T-helper 2 cell treated with Interferon-gamma antibody and Interleukin-4, amounts not matched to agents 5 μg/mL and 100 μg/mL, for 36 hours (primary cell): ENCODE results near the gene RNF4.
"Not testable (repeated sequence)": the region's sequence is repeated elsewhere in the genome, so short reads cannot be mapped to it uniquely, and the experiment has no call there.

ENCODE experiments used
- DNase-seq: peaks from one replicate; pipeline ENCODE4 v3.0.0; 2021; ENCODE audit warnings: low spot score
- H3K27ac Mint-ChIP-seq: one replicate; pipeline ENCODE4 v1.8.0; 2021; ENCODE audit warnings: mild to moderate bottlenecking, mixed read lengths
- H3K27me3 Mint-ChIP-seq: one replicate; pipeline ENCODE4 v1.8.0; 2021; ENCODE audit warnings: low read depth, mixed read lengths
- H3K36me3 Mint-ChIP-seq: one replicate; pipeline ENCODE4 v1.8.0; 2021; ENCODE audit warnings: low read depth, mixed read lengths
- H3K4me1 Mint-ChIP-seq: one replicate; pipeline ENCODE4 v1.8.0; 2021; ENCODE audit warnings: low read depth, mixed read lengths
- H3K4me3 Mint-ChIP-seq: one replicate; pipeline ENCODE4 v1.8.0; 2022; ENCODE audit warnings: mild to moderate bottlenecking, moderate library complexity, mixed read lengths
- H3K9me3 Mint-ChIP-seq: one replicate; pipeline ENCODE4 v1.8.0; 2021; ENCODE audit warnings: mixed read lengths

RNF4 gene

GRCh38 chr4:2468456-2469191 lies at the start of gene RNF4:
Gene RNF4, plus strand, starts transcription at chr4:2469106. Its CDS starts 21,388 bp downstream, at chr4:2490494.
- H3K9me3 Mint-ChIP-seq, result no peaks in the 10 kb centered on the region
- peaks cover 2% of the 10 kb centered on the region for H3K27me3 Mint-ChIP-seq
- H3K36me3 Mint-ChIP-seq, result peaks cover 38% of the 10 kb centered on the region
- peak within 1 kb of the TSS; percentile 98 for H3K4me3 Mint-ChIP-seq
- H3K4me1 Mint-ChIP-seq, result peaks cover 29% of the 10 kb centered on the region
- peak within 1 kb of the TSS; percentile 97 for H3K27ac Mint-ChIP-seq
- DNase-seq, result peak; percentile 97

- Mint-ChIP-seq H3K27me3 (peaks cover 54% of the 10 kb centered on the region), H3K4me1 (peaks cover 18% of the 10 kb centered on the region), H3K4me3 (peak overlapping the region; percentile 85), H3K9me3 (no peaks in the 10 kb centered on the region), H3K27ac (peak overlapping the region; percentile 50), H3K36me3 (peaks cover 5% of the 10 kb centered on the region)
- DNase-seq, result no peak
Observed at GRCh38 chr4:2419814-2420213, 49.1 kb upstream of the RNF4 start.

DNA sequence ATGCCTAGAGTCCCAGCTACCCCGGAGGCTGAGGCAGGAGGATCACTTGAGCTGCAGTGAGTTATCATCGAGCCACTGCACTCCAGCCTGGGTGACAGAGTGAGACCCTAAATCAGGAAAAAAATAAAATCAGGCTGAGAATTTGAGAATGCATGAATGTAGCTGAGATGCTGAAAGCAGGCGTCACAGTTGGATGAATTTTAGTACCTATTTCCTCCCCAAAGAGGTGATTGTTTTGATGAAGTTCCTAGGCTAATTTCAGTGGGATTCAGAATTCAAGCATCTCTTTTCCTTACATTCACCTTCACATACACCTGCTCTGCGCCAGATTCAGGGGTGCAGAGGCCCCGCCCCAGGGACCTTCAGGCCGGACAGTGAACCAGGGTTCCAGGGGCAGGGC lies 47.0 kb upstream of the RNF4 start:
- H3K4me3 Mint-ChIP-seq, result no peak overlapping the region

GRCh38 chr4:2423066-2423465 lies 45.8 kb upstream of the RNF4 start:
- H3K9me3 Mint-ChIP-seq, result no peaks in the 10 kb centered on the region
- H3K4me3 Mint-ChIP-seq, result no peak overlapping the region
- peaks cover 35% of the 10 kb centered on the region for H3K27me3 Mint-ChIP-seq
- no peak overlapping the region for H3K27ac Mint-ChIP-seq
- no peak for DNase-seq
- peaks cover 7% of the 10 kb centered on the region for H3K4me1 Mint-ChIP-seq
- no peaks in the 10 kb centered on the region for H3K36me3 Mint-ChIP-seq

More for the DNA sequence above, 47.0 kb upstream of the RNF4 start:
- no peak for DNase-seq
- H3K36me3 Mint-ChIP-seq, result no peaks in the 10 kb centered on the region
- no peak overlapping the region for H3K27ac Mint-ChIP-seq
- H3K9me3 Mint-ChIP-seq, result no peaks in the 10 kb centered on the region
- H3K4me1 Mint-ChIP-seq, result peaks cover 7% of the 10 kb centered on the region
- peaks cover 41% of the 10 kb centered on the region for H3K27me3 Mint-ChIP-seq

GRCh38 chr4:2423695-2424094 lies 45.2 kb upstream of the RNF4 start:
- Mint-ChIP-seq H3K36me3 (no peaks in the 10 kb centered on the region), H3K9me3 (no peaks in the 10 kb centered on the region), H3K27me3 (peaks cover 36% of the 10 kb centered on the region)

GRCh38 chr4:2424581-2424980 lies 44.3 kb upstream of the RNF4 start:
- H3K27ac Mint-ChIP-seq, result no peak overlapping the region
- no peaks in the 10 kb centered on the region for H3K36me3 Mint-ChIP-seq

More at GRCh38 chr4:2423695-2424094, 45.2 kb upstream of the RNF4 start:
- no peak overlapping the region for H3K4me3 Mint-ChIP-seq
- H3K27ac Mint-ChIP-seq, result no peak overlapping the region
- H3K4me1 Mint-ChIP-seq, result peaks cover 7% of the 10 kb centered on the region
- no peak for DNase-seq

GRCh38 chr4:2425386-2426068 lies 43.4 kb upstream of the RNF4 start:
- no peak overlapping the region for H3K4me3 Mint-ChIP-seq
- no peak for DNase-seq
- H3K27me3 Mint-ChIP-seq, result peaks cover 22% of the 10 kb centered on the region
- H3K4me1 Mint-ChIP-seq, result no peaks in the 10 kb centered on the region
- H3K27ac Mint-ChIP-seq, result no peak overlapping the region
- no peaks in the 10 kb centered on the region for H3K36me3 Mint-ChIP-seq
- no peaks in the 10 kb centered on the region for H3K9me3 Mint-ChIP-seq

More at GRCh38 chr4:2424581-2424980, 44.3 kb upstream of the RNF4 start:
- H3K9me3 Mint-ChIP-seq, result no peaks in the 10 kb centered on the region
- H3K4me1 Mint-ChIP-seq, result peaks cover 3% of the 10 kb centered on the region
- H3K4me3 Mint-ChIP-seq, result no peak overlapping the region
- peaks cover 32% of the 10 kb centered on the region for H3K27me3 Mint-ChIP-seq
- DNase-seq, result no peak

- Mint-ChIP-seq H3K4me1 (no peaks in the 10 kb centered on the region), H3K4me3 (no peak overlapping the region), H3K36me3 (no peaks in the 10 kb centered on the region), H3K9me3 (no peaks in the 10 kb centered on the region), H3K27me3 (peaks cover 17% of the 10 kb centered on the region), H3K27ac (no peak overlapping the region)
- DNase-seq, result no peak
Observed at GRCh38 chr4:2426069-2426397, 42.9 kb upstream of the RNF4 start.

DNA sequence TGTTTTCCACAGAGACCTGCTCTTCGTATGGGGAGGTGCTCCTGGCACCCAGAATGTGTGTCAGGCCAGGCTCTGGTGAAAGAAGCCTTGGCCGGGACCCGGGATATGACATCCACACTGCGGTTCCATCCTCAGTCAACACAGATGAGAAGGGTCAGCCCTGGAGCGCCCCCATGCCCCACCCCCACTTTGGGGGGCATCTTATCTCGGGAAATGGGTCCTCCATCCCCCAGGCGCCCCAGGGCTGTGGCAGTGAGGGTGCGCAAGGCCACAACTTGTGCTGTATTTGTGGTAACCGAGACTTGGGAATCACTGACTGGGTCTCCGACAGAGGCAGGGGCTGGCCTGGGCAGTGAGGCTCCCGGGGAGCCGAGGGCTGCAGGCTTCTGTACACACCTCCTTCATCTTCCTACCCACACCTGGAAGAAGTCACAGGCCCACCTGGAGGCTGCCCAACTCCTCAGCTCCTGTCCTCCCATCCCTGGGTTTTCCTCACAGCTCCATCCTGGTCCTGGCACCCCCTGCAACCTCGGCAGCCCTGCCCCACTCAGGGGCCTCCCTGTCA lies 42.1 kb upstream of the RNF4 start:
- Mint-ChIP-seq H3K4me3 (no peak overlapping the region), H3K9me3 (no peaks in the 10 kb centered on the region), H3K4me1 (no peaks in the 10 kb centered on the region), H3K27ac (no peak overlapping the region), H3K36me3 (no peaks in the 10 kb centered on the region), H3K27me3 (peaks cover 10% of the 10 kb centered on the region)
- no peak for DNase-seq

DNA sequence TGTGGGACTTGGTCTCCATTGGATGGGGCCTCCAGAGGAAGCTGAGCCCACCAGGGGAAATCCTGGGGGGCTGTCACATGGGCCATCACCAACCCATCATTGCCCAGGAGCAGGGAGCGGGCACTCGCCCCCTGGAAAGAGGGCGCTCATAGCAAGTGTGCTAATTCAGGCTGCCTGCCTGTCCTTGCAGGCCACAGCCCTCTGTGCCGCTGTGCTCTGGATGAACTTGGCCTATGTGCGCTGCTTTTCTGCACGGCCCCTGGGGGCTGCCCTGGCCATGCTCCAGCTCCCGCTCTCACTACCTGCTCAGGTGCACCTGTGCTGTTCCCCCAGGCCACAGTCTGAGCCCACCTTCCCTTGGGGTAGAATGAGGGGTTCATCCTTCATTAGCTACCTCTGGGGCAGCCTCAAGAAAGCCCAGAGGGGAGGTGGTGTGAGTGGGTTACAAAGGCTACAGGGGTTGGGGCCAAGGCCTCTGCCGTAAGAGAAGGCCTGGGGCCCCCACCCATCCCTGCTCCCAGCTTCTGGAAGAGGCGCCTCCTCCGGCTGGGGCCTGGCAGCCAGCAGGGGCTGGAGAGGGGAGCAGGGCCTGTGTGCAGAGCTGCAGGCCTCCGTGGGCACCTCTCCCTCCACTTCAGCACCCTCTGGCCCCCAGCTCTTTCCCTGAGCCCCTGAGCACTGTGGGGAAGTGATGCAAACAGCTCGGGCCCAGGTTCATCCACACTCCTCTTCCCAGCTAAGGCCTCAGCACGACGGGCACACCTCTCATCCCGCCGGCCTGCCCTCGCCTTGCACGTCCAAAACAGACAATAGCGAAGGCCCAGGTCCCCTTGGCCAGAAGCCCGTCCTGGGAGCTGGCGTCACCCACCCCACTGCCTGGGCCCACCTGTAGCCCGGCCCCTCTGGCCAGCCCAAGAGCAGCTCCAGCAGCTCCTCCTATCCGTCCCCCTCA lies 41.2 kb upstream of the RNF4 start:
- Mint-ChIP-seq H3K4me1 (no peaks in the 10 kb centered on the region), H3K27ac (no peak overlapping the region), H3K4me3 (no peak overlapping the region), H3K36me3 (no peaks in the 10 kb centered on the region), H3K9me3 (no peaks in the 10 kb centered on the region), H3K27me3 (peaks cover 3% of the 10 kb centered on the region)
- DNase-seq, result no peak

DNA sequence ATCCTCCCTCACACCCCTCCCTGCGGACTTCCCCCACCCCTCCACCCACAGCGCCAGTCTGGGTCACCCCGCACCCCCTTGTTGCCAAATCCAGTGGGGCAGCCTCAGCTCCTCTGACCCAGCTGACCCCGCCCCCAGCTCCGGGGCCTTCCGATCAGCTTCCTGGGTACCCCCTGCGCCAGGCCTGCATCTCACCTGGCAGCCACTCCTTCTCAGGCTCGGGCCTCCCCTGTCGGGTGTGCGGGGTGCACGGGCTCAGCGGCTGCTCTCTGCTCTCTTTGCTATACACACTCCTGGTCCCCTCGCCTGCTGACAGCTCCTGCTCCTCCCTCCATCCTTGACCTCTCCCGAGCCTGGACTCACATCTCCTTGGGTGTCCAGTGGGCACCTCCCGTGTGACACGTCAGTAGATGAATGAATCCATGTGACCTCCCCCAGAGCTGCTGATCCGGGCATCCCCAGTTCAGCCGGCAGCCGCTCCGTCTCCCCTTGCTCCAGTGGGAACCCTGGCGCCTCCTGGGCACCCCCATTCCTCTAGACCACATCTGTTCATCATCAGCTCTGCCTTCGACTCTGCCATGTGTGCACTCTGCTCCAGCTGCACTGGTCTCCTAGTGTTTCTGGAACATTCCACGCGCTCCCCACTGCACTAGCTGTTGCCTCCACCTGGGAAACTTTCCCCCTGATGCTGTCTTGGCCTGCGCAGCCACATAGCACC lies 40.3 kb upstream of the RNF4 start:
- no peak for DNase-seq
- Mint-ChIP-seq H3K27ac (no peak overlapping the region), H3K27me3 (peaks cover 3% of the 10 kb centered on the region), H3K9me3 (no peaks in the 10 kb centered on the region), H3K4me3 (no peak overlapping the region), H3K36me3 (no peaks in the 10 kb centered on the region), H3K4me1 (no peaks in the 10 kb centered on the region)

DNA sequence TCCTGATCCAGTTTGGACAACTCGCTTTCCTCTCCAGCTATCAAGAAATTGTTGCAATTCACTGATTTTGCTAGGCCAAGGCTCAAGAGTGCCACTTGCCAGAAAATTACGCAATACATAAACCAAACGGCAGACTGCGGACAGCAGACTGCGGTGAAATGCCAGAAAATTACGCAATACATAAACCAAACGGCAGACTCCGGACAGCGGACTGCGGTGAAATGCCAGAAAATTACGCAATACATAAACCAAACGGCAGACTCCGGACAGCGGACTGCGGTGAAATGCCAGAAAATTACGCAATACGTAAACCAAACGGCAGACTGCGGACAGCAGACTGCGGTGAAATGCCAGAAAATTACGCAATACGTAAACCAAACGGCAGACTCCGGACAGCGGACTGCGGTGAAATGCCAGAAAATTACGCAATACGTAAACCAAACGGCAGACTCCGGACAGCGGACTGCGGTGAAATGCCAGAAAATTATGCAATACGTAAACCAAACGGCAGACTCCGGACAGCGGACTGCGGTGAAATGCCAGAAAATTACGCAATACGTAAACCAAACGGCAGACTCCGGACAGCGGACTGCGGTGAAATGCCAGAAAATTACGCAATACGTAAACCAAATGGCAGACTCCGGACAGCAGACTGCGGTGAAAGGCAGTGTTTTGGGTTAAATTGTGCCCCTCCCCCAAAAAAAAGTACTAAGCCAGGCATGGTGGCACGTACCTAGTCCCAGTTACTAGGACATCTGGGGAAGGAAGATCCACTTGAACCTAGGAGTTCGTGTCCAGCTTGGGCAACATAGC lies 38.8 kb upstream of the RNF4 start:
- not testable (repeated sequence) for H3K4me3 Mint-ChIP-seq, H3K27ac Mint-ChIP-seq, H3K27me3 Mint-ChIP-seq, H3K9me3 Mint-ChIP-seq, H3K4me1 Mint-ChIP-seq, DNase-seq, H3K36me3 Mint-ChIP-seq
